Measurements from ENCODE around the gene PKLR. TPM values are rescaled to one million over a fixed set of nuclear protein-coding genes. Genes with fewer than 3 reads are reported as not detected.

The PKLR gene
- total RNA-seq, 1 donor from 2014 or later, result 0.11 TPM

DNA sequence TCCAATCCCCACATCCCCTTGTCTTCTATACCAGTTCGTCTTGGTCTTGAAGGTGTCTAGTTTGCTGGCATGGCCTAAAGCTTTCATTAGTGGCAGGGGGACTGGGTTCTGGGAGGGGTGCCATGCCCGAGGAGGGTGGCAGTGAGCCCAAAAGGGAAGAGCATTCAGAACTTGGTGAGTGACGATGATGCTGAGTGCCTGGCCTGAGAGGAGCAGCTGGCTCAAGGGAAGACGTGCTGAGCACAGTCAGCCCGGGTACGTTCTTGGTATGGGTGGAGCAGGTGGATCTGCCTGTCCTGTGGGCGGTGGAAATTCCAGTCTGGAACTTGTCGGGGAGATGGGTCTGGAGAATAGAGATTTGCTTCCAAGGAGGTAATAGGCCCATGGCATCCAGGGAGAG lies 12.0 kb upstream of the PKLR start:
- H3K27me3 Mint-ChIP-seq (ENCODE audit: low read depth), result no peaks in the 10 kb centered on the region
- H3K4me3 Mint-ChIP-seq, result no peak overlapping the region
- no peak for DNase-seq (ENCODE audit: low spot score in 2 of 2, unreplicated experiment in 2 of 2)
- peak overlapping the region; percentile 63 for H3K27ac Mint-ChIP-seq
- H3K9me3 Mint-ChIP-seq, result no peaks in the 10 kb centered on the region
- TF ChIP-seq, protein P1, sequence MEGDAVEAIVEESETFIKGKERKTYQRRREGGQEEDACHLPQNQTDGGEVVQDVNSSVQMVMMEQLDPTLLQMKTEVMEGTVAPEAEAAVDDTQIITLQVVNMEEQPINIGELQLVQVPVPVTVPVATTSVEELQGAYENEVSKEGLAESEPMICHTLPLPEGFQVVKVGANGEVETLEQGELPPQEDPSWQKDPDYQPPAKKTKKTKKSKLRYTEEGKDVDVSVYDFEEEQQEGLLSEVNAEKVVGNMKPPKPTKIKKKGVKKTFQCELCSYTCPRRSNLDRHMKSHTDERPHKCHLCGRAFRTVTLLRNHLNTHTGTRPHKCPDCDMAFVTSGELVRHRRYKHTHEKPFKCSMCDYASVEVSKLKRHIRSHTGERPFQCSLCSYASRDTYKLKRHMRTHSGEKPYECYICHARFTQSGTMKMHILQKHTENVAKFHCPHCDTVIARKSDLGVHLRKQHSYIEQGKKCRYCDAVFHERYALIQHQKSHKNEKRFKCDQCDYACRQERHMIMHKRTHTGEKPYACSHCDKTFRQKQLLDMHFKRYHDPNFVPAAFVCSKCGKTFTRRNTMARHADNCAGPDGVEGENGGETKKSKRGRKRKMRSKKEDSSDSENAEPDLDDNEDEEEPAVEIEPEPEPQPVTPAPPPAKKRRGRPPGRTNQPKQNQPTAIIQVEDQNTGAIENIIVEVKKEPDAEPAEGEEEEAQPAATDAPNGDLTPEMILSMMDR (IDR thresholded peaks at IDR 0.05; ENCODE audit: unreplicated experiment), result no peak
- H3K4me1 Mint-ChIP-seq, result peaks cover 17% of the 10 kb centered on the region
- peaks cover 23% of the 10 kb centered on the region for H3K36me3 Mint-ChIP-seq

DNA sequence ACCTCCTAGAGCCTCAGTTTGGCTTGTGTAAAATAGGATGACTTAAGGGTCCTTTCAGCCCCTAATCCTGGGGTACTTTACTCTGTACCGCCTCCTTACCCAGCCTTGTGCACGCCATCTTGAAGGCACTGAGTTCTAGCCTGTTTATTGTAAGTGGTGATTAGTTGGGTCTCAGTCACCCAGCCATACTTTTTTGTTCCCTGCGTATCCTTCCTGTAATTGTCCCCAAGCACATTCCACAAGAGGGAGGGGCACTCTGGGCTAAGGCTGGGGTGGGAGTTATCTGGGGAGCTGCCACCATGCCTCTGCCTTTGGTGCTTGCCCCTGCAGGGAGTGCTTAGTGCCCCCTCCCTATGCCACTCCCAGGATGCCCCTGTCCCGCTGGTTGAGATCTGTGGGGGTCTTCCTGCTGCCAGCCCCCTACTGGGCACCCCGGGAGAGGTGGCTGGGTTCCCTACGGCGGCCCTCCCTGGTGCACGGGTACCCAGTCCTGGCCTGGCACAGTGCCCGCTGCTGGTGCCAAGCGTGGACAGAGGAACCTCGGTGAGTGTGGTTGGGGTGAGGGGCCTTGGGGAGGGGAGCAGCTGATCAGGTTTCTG lies 8.3 kb upstream of the PKLR start:
- H3K27ac Mint-ChIP-seq, result peak overlapping the region; percentile 98
- TF ChIP-seq, protein P1 (IDR thresholded peaks at IDR 0.05; ENCODE audit: unreplicated experiment), result no peak
- H3K4me1 Mint-ChIP-seq, result peaks cover 18% of the 10 kb centered on the region
- peak overlapping the region; percentile 96 for H3K4me3 Mint-ChIP-seq
- DNase-seq (ENCODE audit: low spot score in 2 of 2, unreplicated experiment in 2 of 2), result no peak
- peaks cover 19% of the 10 kb centered on the region for H3K36me3 Mint-ChIP-seq
- H3K9me3 Mint-ChIP-seq, result no peaks in the 10 kb centered on the region
- H3K27me3 Mint-ChIP-seq (ENCODE audit: low read depth), result no peaks in the 10 kb centered on the region

DNA sequence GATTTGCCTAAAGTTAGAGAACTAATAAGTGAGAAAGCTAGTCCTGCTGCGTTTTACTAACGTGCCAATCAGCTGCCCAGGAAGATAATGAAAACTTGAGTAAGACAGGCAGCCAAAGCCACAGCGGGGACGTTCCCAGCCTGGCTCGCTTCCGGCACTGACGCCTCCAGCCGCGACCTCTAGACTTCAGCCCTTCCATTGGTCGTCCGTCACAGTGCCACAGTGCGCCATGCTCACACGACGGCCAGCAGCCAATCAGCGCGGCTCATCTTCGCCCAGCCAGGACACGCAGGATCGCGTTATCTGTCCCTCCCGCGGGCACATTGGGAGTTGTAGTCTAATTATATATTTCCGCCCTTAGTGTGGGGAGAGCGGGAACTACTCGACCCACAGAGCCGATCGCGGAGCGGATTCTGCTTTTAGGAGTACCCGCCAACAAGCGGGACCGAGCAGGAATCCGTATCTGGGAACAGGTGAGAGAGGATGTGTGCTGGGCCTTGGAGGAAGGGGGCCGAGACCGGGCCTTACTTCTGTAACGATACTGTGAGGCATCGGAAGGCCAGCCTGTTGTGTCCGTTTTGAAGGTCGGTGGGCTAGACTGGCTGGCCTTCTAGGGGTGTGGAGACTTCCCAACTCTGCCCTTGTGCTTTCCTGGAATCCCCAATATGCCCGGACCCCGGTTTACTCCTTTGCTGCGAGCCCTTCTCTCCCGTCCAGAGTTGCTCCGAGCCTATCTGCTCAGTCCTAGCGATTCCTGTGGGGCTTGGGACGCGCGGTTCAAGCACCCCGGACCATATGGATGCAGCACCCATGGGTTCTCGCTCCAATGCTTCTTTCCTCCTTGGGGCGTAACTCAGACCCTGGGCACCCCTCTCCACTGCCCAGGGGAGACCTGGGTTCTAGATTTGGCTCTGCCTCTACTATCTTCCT lies 7.5 kb upstream of the PKLR start, which contains the start of gene FDPS:
FDPS (plus strand) TSS at position 374 of the 930 bp plus-strand sequence. CDS start 924 bp downstream, outside the sequence.
- H3K36me3 Mint-ChIP-seq, result peaks cover 19% of the 10 kb centered on the region
- TF ChIP-seq, protein P1 (IDR thresholded peaks at IDR 0.05; ENCODE audit: unreplicated experiment), result no peak
- H3K4me3 Mint-ChIP-seq, result peak within 1 kb of the TSS; percentile 96
- peak within 1 kb of the TSS; percentile 98 for H3K27ac Mint-ChIP-seq
- peak; percentile 86 to 90 for DNase-seq (ENCODE audit: low spot score in 2 of 2, unreplicated experiment in 2 of 2)
- no peaks in the 10 kb centered on the region for H3K9me3 Mint-ChIP-seq
- H3K27me3 Mint-ChIP-seq (ENCODE audit: low read depth), result no peaks in the 10 kb centered on the region
- peaks cover 18% of the 10 kb centered on the region for H3K4me1 Mint-ChIP-seq

DNA sequence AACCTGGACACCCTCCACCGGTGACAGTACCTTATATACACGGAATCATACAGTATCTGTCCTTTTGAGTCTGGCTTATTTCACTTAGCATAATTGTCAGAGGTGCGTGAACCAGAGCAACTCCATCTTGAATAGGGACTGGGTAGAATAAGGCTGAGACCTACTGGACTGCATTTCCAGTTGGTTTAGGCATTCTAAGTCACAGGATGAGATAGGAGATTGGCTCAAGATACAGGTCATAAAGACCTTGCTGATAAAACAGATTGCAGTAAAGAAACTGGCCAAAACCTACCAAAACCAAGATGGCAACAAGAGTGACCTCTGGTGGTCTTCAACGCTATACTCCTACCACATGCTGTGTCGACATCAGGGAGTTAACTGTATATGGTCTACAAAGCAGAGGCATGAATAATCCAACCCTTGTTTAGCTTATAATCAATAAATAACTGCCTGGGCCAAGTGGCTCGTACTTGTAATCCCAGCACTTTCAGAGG lies 6.1 kb upstream of the PKLR start:
- peak overlapping the region; percentile 98 for H3K27ac Mint-ChIP-seq
- peaks cover 10% of the 10 kb centered on the region for H3K36me3 Mint-ChIP-seq
- DNase-seq (ENCODE audit: low spot score in 2 of 2, unreplicated experiment in 2 of 2), result no peak
- H3K4me3 Mint-ChIP-seq, result no peak overlapping the region
- H3K27me3 Mint-ChIP-seq (ENCODE audit: low read depth), result no peaks in the 10 kb centered on the region
- TF ChIP-seq, protein P1 (IDR thresholded peaks at IDR 0.05; ENCODE audit: unreplicated experiment), result no peak
- peaks cover 18% of the 10 kb centered on the region for H3K4me1 Mint-ChIP-seq
- no peaks in the 10 kb centered on the region for H3K9me3 Mint-ChIP-seq

DNA sequence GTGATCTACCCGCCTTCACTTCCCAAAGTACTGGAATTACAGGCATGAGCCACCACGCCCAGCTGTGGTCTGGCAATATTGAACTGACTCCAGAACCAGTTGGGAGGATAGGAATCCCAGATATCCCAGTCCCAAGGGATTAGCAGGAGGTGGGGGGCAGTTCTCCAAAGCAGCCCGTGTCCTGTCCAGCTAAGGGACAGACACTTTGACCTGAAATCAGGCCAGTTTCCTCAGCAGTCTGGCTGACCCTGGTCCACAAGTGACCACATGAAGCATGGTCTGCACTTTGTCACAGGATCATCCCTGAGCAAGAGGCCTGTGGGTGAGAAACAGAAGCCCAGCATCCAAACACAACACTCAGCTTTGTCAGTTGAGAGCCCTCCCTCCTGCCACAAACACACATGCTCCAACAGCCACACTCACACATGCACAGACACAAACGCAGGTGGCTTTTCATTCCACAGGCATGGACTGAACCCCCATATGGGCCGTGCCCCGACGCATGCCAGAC lies 4.7 kb upstream of the PKLR start:
- Mint-ChIP-seq H3K4me3 (no peak overlapping the region), H3K9me3 (no peaks in the 10 kb centered on the region), H3K27ac (no peak overlapping the region), H3K4me1 (peaks cover 15% of the 10 kb centered on the region), H3K36me3 (peaks cover 2% of the 10 kb centered on the region), H3K27me3 (ENCODE audit: low read depth) (no peaks in the 10 kb centered on the region)
- no peak for DNase-seq (ENCODE audit: low spot score in 2 of 2, unreplicated experiment in 2 of 2)
- TF ChIP-seq, protein P1 (IDR thresholded peaks at IDR 0.05; ENCODE audit: unreplicated experiment), result no peak
